ENCODE data around the gene JUP. TPM values are rescaled to one million over a fixed set of nuclear protein-coding genes. Genes with fewer than 3 reads are reported as not detected.
A peak's percentile ranks its signal among the peaks of the same experiment; 100 is the strongest.

The JUP gene
- total and polyA plus RNA-seq, 2 of the 13 experiments (the other 11 are each of a cell fraction or from before 2014, with no cell fraction given) = 12.1 to 20.6 TPM

GRCh38 chr17:41777574-41778188 lies 8.8 kb downstream of the JUP start (continued):
- no peak for TF ChIP-seq SUZ12 (IDR thresholded peaks at IDR 0.05; ENCODE audit: low read depth, low read length)
- peak; percentile 79 for TF ChIP-seq ISL2 (CRISPR knock-in tag; IDR thresholded peaks at IDR 0.05)
- TF ChIP-seq, protein P1, sequence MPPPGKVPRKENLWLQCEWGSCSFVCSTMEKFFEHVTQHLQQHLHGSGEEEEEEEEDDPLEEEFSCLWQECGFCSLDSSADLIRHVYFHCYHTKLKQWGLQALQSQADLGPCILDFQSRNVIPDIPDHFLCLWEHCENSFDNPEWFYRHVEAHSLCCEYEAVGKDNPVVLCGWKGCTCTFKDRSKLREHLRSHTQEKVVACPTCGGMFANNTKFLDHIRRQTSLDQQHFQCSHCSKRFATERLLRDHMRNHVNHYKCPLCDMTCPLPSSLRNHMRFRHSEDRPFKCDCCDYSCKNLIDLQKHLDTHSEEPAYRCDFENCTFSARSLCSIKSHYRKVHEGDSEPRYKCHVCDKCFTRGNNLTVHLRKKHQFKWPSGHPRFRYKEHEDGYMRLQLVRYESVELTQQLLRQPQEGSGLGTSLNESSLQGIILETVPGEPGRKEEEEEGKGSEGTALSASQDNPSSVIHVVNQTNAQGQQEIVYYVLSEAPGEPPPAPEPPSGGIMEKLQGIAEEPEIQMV (CRISPR knock-in tag; IDR thresholded peaks at IDR 0.05; ENCODE audit: low read depth) = no peak
- TF ChIP-seq TAF1 (CRISPR knock-in tag; IDR thresholded peaks at IDR 0.05) = peak; percentile 28; the same call in 1 of the 2 replicates
- TF ChIP-seq, protein P2, sequence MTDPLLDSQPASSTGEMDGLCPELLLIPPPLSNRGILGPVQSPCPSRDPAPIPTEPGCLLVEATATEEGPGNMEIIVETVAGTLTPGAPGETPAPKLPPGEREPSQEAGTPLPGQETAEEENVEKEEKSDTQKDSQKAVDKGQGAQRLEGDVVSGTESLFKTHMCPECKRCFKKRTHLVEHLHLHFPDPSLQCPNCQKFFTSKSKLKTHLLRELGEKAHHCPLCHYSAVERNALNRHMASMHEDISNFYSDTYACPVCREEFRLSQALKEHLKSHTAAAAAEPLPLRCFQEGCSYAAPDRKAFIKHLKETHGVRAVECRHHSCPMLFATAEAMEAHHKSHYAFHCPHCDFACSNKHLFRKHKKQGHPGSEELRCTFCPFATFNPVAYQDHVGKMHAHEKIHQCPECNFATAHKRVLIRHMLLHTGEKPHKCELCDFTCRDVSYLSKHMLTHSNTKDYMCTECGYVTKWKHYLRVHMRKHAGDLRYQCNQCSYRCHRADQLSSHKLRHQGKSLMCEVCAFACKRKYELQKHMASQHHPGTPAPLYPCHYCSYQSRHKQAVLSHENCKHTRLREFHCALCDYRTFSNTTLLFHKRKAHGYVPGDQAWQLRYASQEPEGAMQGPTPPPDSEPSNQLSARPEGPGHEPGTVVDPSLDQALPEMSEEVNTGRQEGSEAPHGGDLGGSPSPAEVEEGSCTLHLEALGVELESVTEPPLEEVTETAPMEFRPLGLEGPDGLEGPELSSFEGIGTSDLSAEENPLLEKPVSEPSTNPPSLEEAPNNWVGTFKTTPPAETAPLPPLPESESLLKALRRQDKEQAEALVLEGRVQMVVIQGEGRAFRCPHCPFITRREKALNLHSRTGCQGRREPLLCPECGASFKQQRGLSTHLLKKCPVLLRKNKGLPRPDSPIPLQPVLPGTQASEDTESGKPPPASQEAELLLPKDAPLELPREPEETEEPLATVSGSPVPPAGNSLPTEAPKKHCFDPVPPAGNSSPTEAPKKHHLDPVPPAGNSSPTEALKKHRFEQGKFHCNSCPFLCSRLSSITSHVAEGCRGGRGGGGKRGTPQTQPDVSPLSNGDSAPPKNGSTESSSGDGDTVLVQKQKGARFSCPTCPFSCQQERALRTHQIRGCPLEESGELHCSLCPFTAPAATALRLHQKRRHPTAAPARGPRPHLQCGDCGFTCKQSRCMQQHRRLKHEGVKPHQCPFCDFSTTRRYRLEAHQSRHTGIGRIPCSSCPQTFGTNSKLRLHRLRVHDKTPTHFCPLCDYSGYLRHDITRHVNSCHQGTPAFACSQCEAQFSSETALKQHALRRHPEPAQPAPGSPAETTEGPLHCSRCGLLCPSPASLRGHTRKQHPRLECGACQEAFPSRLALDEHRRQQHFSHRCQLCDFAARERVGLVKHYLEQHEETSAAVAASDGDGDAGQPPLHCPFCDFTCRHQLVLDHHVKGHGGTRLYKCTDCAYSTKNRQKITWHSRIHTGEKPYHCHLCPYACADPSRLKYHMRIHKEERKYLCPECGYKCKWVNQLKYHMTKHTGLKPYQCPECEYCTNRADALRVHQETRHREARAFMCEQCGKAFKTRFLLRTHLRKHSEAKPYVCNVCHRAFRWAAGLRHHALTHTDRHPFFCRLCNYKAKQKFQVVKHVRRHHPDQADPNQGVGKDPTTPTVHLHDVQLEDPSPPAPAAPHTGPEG (CRISPR knock-in tag; IDR thresholded peaks at IDR 0.05) = no peak
- no peak for TF ChIP-seq TCF7L2 (IDR thresholded peaks at IDR 0.05; ENCODE audit: low read depth, low read length)
- TF ChIP-seq DRAP1 (CRISPR knock-in tag; IDR thresholded peaks at IDR 0.05) = peak; percentile 51; the same call in 1 of the 2 replicates
- TF ChIP-seq ZNF333 (CRISPR knock-in tag; IDR thresholded peaks at IDR 0.05; ENCODE audit: borderline replicate concordance) = 0 out of 2 replicates have a peak, but pooled peaks have one; percentile 35
- TF ChIP-seq HNF4A (CRISPR knock-in tag; IDR thresholded peaks at IDR 0.05) = peak; percentile 44
- peak; percentile 50; the same call in 1 of the 2 replicates for TF ChIP-seq NCOA2 (CRISPR knock-in tag; IDR thresholded peaks at IDR 0.05)
- TF ChIP-seq ZNF136 (CRISPR knock-in tag; IDR thresholded peaks at IDR 0.05; ENCODE audit: low read depth) = peak; percentile 31; the same call in 1 of the 2 replicates
- 0 out of 2 replicates have a peak, but pooled peaks have one; percentile 27 for TF ChIP-seq ZNF792 (CRISPR knock-in tag; IDR thresholded peaks at IDR 0.05)
- TF ChIP-seq ZNF143 (CRISPR knock-in tag; IDR thresholded peaks at IDR 0.05) = 0 out of 2 replicates have a peak, but pooled peaks have one; percentile 16
- 0 out of 2 replicates have a peak, but pooled peaks have one; percentile 42 for TF ChIP-seq ERF (CRISPR knock-in tag; IDR thresholded peaks at IDR 0.05)
- TF ChIP-seq ZNF724P (CRISPR knock-in tag; IDR thresholded peaks at IDR 0.05; ENCODE audit: borderline replicate concordance) = peak; percentile 48; the same call in 1 of the 2 replicates
- 0 out of 2 replicates have a peak, but pooled peaks have one; percentile 28 for TF ChIP-seq MED13 (CRISPR knock-in tag; IDR thresholded peaks at IDR 0.05)
- TF ChIP-seq SAP130 (CRISPR knock-in tag; IDR thresholded peaks at IDR 0.05; ENCODE audit: low read depth) = peak; percentile 82
- peak; percentile 80; the same call in 1 of the 2 replicates for TF ChIP-seq HDAC1 (CRISPR knock-in tag; IDR thresholded peaks at IDR 0.05)
- TF ChIP-seq TBX2 (CRISPR knock-in tag; IDR thresholded peaks at IDR 0.05; ENCODE audit: borderline replicate concordance) = peak; percentile 67
- no peak for TF ChIP-seq WIZ (CRISPR knock-in tag; IDR thresholded peaks at IDR 0.05)
- peak; percentile 71 for TF ChIP-seq ZNF800 (CRISPR knock-in tag; IDR thresholded peaks at IDR 0.05)
- TF ChIP-seq ZFX (CRISPR knock-in tag; IDR thresholded peaks at IDR 0.05; ENCODE audit: low read depth) = peak; percentile 86
